OCI-LY1 (cell line): ENCODE measurements around the gene CDH23.

Source experiments
- H2AFZ ChIP-seq: fragments of 200-600 bp; sonication (generic), shearing (Covaris generic); 2 replicates; pipeline ENCODE4 v1.6.0; 2014; ENCODE audit warnings: antibody characterized with exemption, mild to moderate bottlenecking, low read length
- H3F3A ChIP-seq: fragments of 200-600 bp; sonication (generic), shearing (Covaris generic); 2 replicates; pipeline ENCODE4 v1.6.0; 2014; ENCODE audit warnings: mild to moderate bottlenecking, antibody characterized with exemption, low read length, moderate library complexity; ENCODE audit not compliant: insufficient read depth
- H3K27ac ChIP-seq: fragments of 200-600 bp; sonication (generic); 2 replicates; pipeline ENCODE4 v1.5.1; 2014; ENCODE audit warnings: low read length, mixed run types, mild to moderate bottlenecking, low read depth; ENCODE audit not compliant: poor library complexity, severe bottlenecking
- H3K27me3 ChIP-seq: fragments of 200-600 bp; sonication (generic); 2 replicates; pipeline ENCODE4 v1.6.0; 2014; ENCODE audit warnings: antibody characterized with exemption, mild to moderate bottlenecking, low read length, moderate library complexity; ENCODE audit not compliant: insufficient read depth
- H3K36me3 ChIP-seq: fragments of 200-600 bp; sonication (generic); 2 replicates; pipeline ENCODE4 v1.6.1; 2014; ENCODE audit warnings: mild to moderate bottlenecking, antibody characterized with exemption, low read length, moderate library complexity, mixed read lengths; ENCODE audit not compliant: insufficient read depth
- H3K4me1 ChIP-seq: fragments of 200-600 bp; sonication (generic); 2 replicates; pipeline ENCODE4 v1.5.1; 2014; ENCODE audit warnings: mild to moderate bottlenecking, low read length, moderate library complexity; ENCODE audit not compliant: insufficient read depth, severe bottlenecking
- H3K4me2 ChIP-seq: fragments of 200-600 bp; sonication (generic), shearing (Covaris generic); 2 replicates; pipeline ENCODE4 v1.6.1; 2014; ENCODE audit warnings: low read length
- H3K4me3 ChIP-seq: fragments of 200-600 bp; sonication (generic); 2 replicates; pipeline ENCODE4 v1.5.1; 2014; ENCODE audit warnings: low read length, low read depth, mild to moderate bottlenecking, mixed read lengths; ENCODE audit not compliant: poor library complexity, severe bottlenecking
- H3K79me2 ChIP-seq: fragments of 200-600 bp; shearing (Covaris generic); 2 replicates; pipeline ENCODE4 v1.6.1; 2016; ENCODE audit warnings: mixed run types, low read length, mixed read lengths; ENCODE audit not compliant: insufficient read depth
- H3K9ac ChIP-seq: fragments of 200-600 bp; sonication (generic), shearing (Covaris generic); 2 replicates; pipeline ENCODE4 v1.6.1; 2014; ENCODE audit warnings: mild to moderate bottlenecking, low read length, mixed read lengths
- H3K9me2 ChIP-seq: fragments of 200-600 bp; sonication (generic), shearing (Covaris generic); 2 replicates; pipeline ENCODE4 v1.6.1; 2014; ENCODE audit warnings: low read depth, mild to moderate bottlenecking, low read length, mixed read lengths
- H3K9me3 ChIP-seq: fragments of 200-600 bp; shearing (Covaris generic); 2 replicates; pipeline ENCODE4 v1.6.1; 2014; ENCODE audit warnings: low read length, mixed read lengths
- H4K20me1 ChIP-seq: fragments of 200-600 bp; sonication (generic), shearing (Covaris generic); 2 replicates; pipeline ENCODE4 v1.6.0; 2016; ENCODE audit warnings: mild to moderate bottlenecking, low read length; ENCODE audit not compliant: insufficient read depth
- CTCF ChIP-seq: fragments of 200-600 bp; sonication (generic), shearing (Covaris generic); IDR thresholded peaks from 2 replicates; pipeline ENCODE4 v1.5.1; 2017; ENCODE audit warnings: mild to moderate bottlenecking, antibody characterized with exemption, low read length, moderate library complexity, mixed read lengths
- EZH2 ChIP-seq: fragments of 200-600 bp; sonication (generic), shearing (Covaris generic); IDR thresholded peaks from 2 replicates; pipeline ENCODE4 v1.8.0; 2017; ENCODE audit warnings: borderline replicate concordance, mixed run types, mild to moderate bottlenecking, antibody characterized with exemption, low read length, moderate library complexity, mixed read lengths

Gene CDH23

GRCh38 chr10:71765906-71766716 is 369.4 kb downstream of the CDH23 start:
- Histone ChIP-seq H3K27ac (no peak overlapping the region), H3K4me2 (no peak overlapping the region)

GRCh38 chr10:71766717-71767419 is 370.1 kb downstream of the CDH23 start:
- H3K4me2 ChIP-seq = no peak overlapping the region
- H3F3A ChIP-seq = no peaks in the 10 kb centered on the region

More at GRCh38 chr10:71765906-71766716, 369.4 kb downstream of the CDH23 start:
- H3K4me3 ChIP-seq = no peak overlapping the region
- no peaks in the 10 kb centered on the region for H3K79me2 ChIP-seq
- H3K4me1 ChIP-seq = peaks cover 14% of the 10 kb centered on the region
- TF ChIP-seq EZH2 = no peak
- no peak for TF ChIP-seq CTCF
- H3K9ac ChIP-seq = no peak overlapping the region
- no peaks in the 10 kb centered on the region for H3K9me3 ChIP-seq
- H3K27me3 ChIP-seq = 0 out of 2 replicates have a peak, but pooled peaks cover 3% of the 10 kb centered on the region
- H3K9me2 ChIP-seq = no peaks in the 10 kb centered on the region
- H3K36me3 ChIP-seq = no peaks in the 10 kb centered on the region
- no peak overlapping the region for H2AFZ ChIP-seq
- H4K20me1 ChIP-seq = no peaks in the 10 kb centered on the region
- no peaks in the 10 kb centered on the region for H3F3A ChIP-seq

More at GRCh38 chr10:71766717-71767419, 370.1 kb downstream of the CDH23 start:
- H3K79me2 ChIP-seq = no peaks in the 10 kb centered on the region
- no peak overlapping the region for H3K4me3 ChIP-seq
- peaks cover 14% of the 10 kb centered on the region for H3K4me1 ChIP-seq
- no peak overlapping the region for H2AFZ ChIP-seq
- H3K9me2 ChIP-seq = no peaks in the 10 kb centered on the region
- no peaks in the 10 kb centered on the region for H3K9me3 ChIP-seq
- no peak overlapping the region for H3K9ac ChIP-seq
- H3K27ac ChIP-seq = no peak overlapping the region
- 0 out of 2 replicates have a peak, but pooled peaks cover 3% of the 10 kb centered on the region for H3K27me3 ChIP-seq
- TF ChIP-seq EZH2 (no peak), CTCF (no peak)
- H4K20me1 ChIP-seq = no peaks in the 10 kb centered on the region
- no peaks in the 10 kb centered on the region for H3K36me3 ChIP-seq
